HG02884 (cell line): Measurements from ENCODE around the gene BBOX1.
"Not testable (repeated sequence)": the region's sequence is repeated elsewhere in the genome, so short reads cannot be mapped to it uniquely, and the experiment has no call there.

Experiments used
- ATAC-seq: cut with Tn5 transposase; IDR thresholded peaks from one replicate; pipeline ENCODE4 v1.9.1; 2021; ENCODE audit warnings: mild to moderate bottlenecking, moderate library complexity; ENCODE audit not compliant: unreplicated experiment

The BBOX1 gene

GRCh38 chr11:27040302-27041115 lies at the start of gene BBOX1:
Gene BBOX1, plus strand, starts transcription at chr11:27040815. Its CDS starts 14,616 bp downstream, at chr11:27055431.
- no peak for ATAC-seq

- ATAC-seq: no peak
Measured at GRCh38 chr11:26992031-26992541, 48.5 kb upstream of the BBOX1 start.

GRCh38 chr11:26993965-26994457 lies 46.6 kb upstream of the BBOX1 start, which contains the start of gene FIBIN:
Gene FIBIN, plus strand, starts transcription at chr11:26994112. Its CDS starts 415 bp downstream, at chr11:26994527.
- no peak for ATAC-seq

- ATAC-seq: no peak
Measured at GRCh38 chr11:26994631-26995095, 46.0 kb upstream of the BBOX1 start.

- no peak for ATAC-seq
Measured at GRCh38 chr11:26995701-26996460, 44.7 kb upstream of the BBOX1 start.

GRCh38 chr11:26997378-26997777 lies 43.2 kb upstream of the BBOX1 start:
- no peak for ATAC-seq

- not testable (repeated sequence) for ATAC-seq
Measured at GRCh38 chr11:27001136-27001730, 39.4 kb upstream of the BBOX1 start.

- ATAC-seq: no peak
Measured at GRCh38 chr11:27002431-27002830, 38.2 kb upstream of the BBOX1 start.

GRCh38 chr11:27002838-27003237 lies 37.8 kb upstream of the BBOX1 start:
- no peak for ATAC-seq

- ATAC-seq: no peak
Measured at GRCh38 chr11:27004103-27004502, 36.5 kb upstream of the BBOX1 start.

GRCh38 chr11:27008811-27009535 lies 31.6 kb upstream of the BBOX1 start:
- no peak for ATAC-seq

GRCh38 chr11:27011560-27012233 lies 28.9 kb upstream of the BBOX1 start:
- no peak for ATAC-seq

GRCh38 chr11:27012234-27012921 lies 28.2 kb upstream of the BBOX1 start:
- no peak for ATAC-seq

GRCh38 chr11:27013781-27014361 lies 26.7 kb upstream of the BBOX1 start:
- no peak for ATAC-seq

GRCh38 chr11:27018902-27019529 lies 21.6 kb upstream of the BBOX1 start:
- ATAC-seq: no peak

- ATAC-seq: no peak
Measured at GRCh38 chr11:27020751-27021150, 19.9 kb upstream of the BBOX1 start.

GRCh38 chr11:27022659-27023251 lies 17.9 kb upstream of the BBOX1 start:
- ATAC-seq: no peak

- ATAC-seq: no peak
Measured at GRCh38 chr11:27024865-27025264, 15.8 kb upstream of the BBOX1 start.
